Measurements from ENCODE around the gene LRRC8A. TPM values are rescaled to one million over a fixed set of nuclear protein-coding genes. Genes with fewer than 3 reads are reported as not detected.
A peak's percentile ranks its signal among the peaks of the same experiment; 100 is the strongest.

Gene LRRC8A
- total RNA-seq, 2 donors from 2014 or later: 54.6 to 58.7 TPM

DNA sequence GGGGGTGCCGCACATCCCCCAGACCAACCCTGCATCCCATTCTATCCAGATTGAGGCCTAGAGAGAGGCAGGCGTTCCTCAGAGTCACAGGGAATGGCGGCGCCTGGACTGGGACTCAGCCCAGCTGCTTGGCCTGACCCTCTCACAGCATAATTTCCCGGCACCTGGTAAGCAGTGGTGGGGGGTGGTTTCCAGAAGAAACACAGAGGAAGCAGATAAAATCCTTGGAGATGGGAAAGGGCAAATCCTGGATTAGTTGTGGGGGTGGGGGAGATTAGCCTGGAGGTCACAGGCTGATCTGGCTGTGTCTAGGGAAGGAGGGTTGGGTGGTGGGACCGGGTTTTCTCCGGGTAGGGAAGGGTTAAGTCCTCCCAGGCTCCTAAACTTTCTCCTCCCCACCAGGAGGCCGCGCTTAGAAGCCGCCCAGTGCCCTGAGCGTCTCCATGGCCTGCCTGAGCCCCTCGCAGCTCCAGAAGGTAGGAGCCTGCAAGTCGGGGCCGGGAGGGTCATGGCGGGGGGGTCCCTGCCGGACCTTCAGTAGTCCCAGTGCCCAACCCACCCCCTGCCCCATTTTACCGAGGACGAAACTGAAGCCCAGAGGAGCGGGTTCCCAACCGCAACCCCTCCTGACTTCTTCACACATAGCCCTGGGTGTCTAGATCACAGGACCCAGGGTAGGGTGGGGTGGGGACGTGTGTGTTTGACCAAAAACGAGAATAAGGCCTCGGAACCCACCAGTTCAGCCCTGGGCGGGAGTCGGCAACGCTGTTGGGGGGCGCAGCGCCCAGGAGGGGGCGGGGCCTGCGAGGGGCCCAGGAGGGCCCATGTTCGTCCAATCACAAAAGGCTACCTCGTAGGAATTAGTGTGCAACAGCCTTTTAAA, 40.2 kb downstream of the LRRC8A start:
- 12 to 14% methylated on average over 7 to 31 of the region's 32 CpGs for WGBS, 2 experiments (ENCODE audit: insufficient coverage in 1 of 2, insufficient read length in 1 of 2)
- Mint-ChIP-seq H3K27ac (peak overlapping the region; percentile 97), H3K4me1 (peaks cover 10% of the 10 kb centered on the region), H3K27me3 (ENCODE audit: insufficient read depth) (no peaks in the 10 kb centered on the region), H3K9me3 (no peaks in the 10 kb centered on the region), H3K4me3 (peak overlapping the region; percentile 73), H3K36me3 (ENCODE audit: low read depth) (peaks cover 17% of the 10 kb centered on the region)
- TF ChIP-seq, protein P1, sequence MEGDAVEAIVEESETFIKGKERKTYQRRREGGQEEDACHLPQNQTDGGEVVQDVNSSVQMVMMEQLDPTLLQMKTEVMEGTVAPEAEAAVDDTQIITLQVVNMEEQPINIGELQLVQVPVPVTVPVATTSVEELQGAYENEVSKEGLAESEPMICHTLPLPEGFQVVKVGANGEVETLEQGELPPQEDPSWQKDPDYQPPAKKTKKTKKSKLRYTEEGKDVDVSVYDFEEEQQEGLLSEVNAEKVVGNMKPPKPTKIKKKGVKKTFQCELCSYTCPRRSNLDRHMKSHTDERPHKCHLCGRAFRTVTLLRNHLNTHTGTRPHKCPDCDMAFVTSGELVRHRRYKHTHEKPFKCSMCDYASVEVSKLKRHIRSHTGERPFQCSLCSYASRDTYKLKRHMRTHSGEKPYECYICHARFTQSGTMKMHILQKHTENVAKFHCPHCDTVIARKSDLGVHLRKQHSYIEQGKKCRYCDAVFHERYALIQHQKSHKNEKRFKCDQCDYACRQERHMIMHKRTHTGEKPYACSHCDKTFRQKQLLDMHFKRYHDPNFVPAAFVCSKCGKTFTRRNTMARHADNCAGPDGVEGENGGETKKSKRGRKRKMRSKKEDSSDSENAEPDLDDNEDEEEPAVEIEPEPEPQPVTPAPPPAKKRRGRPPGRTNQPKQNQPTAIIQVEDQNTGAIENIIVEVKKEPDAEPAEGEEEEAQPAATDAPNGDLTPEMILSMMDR (conservative IDR thresholded peaks at IDR 0.05): no peak
- no peaks in the 10 kb centered on the region for H3K27me3 ChIP-seq (ENCODE audit: control insufficient read depth, insufficient read depth, low read length, poor library complexity, severe bottlenecking)
- peak overlapping the region; percentile 63 for H3K9ac ChIP-seq (ENCODE audit: extremely low read depth, low read length, poor library complexity, severe bottlenecking)
- H3K36me3 ChIP-seq (ENCODE audit: control insufficient read depth, insufficient read depth, low read length): peaks cover 14% of the 10 kb centered on the region
- H3K4me3 ChIP-seq (ENCODE audit: low read length): peak overlapping the region; percentile 76
- H3K4me1 ChIP-seq (ENCODE audit: control insufficient read depth, insufficient read depth, low read length): no peaks in the 10 kb centered on the region
- peak overlapping the region; percentile 49 for H3K27ac ChIP-seq (ENCODE audit: low read depth, low read length)
- no peaks in the 10 kb centered on the region for H3K9me3 ChIP-seq (ENCODE audit: control insufficient read depth, low read length)
- DNase-seq: peak; percentile 92

DNA sequence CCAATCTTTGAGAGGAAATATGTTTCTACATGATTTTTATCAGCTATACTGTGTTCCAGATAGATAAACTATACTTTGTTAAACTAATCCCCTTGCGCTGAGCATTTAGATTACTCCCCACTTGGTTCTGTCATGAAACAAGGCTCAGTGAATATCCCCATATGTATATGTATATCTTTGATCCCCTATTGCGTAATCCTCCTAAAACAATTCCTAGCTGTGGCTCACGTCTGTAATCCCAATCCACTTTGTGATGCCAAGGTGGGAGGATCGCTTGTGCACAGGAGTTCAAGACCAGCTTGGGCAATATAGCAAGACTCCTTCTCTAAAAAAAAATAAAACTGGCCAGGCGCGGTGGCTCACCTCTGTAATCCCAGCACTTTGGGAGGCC, 41.6 kb downstream of the LRRC8A start:
- no peaks in the 10 kb centered on the region for H3K9me3 Mint-ChIP-seq
- TF ChIP-seq, protein P1 (conservative IDR thresholded peaks at IDR 0.05): no peak
- Histone ChIP-seq H3K9ac (ENCODE audit: extremely low read depth, low read length, poor library complexity, severe bottlenecking) (no peak overlapping the region), H3K9me3 (ENCODE audit: control insufficient read depth, low read length) (no peaks in the 10 kb centered on the region), H3K4me3 (ENCODE audit: low read length) (no peak overlapping the region), H3K36me3 (ENCODE audit: control insufficient read depth, insufficient read depth, low read length) (peaks cover 3% of the 10 kb centered on the region), H3K27ac (ENCODE audit: low read depth, low read length) (no peak overlapping the region), H3K27me3 (ENCODE audit: control insufficient read depth, insufficient read depth, low read length, poor library complexity, severe bottlenecking) (no peaks in the 10 kb centered on the region), H3K4me1 (ENCODE audit: control insufficient read depth, insufficient read depth, low read length) (no peaks in the 10 kb centered on the region)
- WGBS, 2 experiments (ENCODE audit: insufficient coverage in 1 of 2, insufficient read length in 1 of 2): 96 to 99% methylated on average over 5 to 6 of the region's 6 CpGs
- H3K27ac Mint-ChIP-seq: no peak overlapping the region
- peaks cover 14% of the 10 kb centered on the region for H3K4me1 Mint-ChIP-seq
- DNase-seq: no peak
- H3K36me3 Mint-ChIP-seq (ENCODE audit: low read depth): peaks cover 5% of the 10 kb centered on the region
- no peaks in the 10 kb centered on the region for H3K27me3 Mint-ChIP-seq (ENCODE audit: insufficient read depth)
- no peak overlapping the region for H3K4me3 Mint-ChIP-seq

DNA sequence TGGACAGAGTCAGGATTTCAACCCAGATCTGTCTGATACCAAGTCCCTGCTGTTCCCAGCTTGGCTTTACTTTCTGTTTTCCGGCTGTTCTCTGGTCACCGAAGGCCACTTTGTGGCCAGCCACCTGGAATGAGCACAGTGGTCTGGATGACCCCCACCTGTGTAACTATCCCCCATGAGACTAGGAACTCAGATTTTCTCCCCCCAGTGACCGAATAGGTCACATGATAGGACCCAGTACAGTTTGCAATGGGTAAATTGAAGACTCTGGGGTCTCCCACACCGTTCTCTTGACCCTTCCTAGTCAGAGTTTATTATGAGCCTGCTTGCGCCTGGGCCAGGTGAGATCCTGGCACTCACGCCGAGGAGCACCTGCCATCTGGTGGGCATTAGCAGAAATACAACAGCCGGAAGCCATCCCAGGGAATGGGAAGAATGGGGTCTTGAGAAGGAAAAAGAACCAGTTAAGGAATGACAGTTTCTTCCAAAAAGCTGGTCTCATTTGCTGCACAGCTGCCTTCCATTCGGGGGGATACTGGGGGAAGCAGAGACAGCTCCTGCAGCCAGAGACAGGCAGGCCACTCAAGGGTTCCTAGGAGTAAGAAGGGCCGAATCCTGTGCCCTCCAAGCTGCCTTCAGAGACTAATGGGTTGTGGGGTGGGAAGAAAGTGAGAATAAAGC, 45.9 kb downstream of the LRRC8A start:
- H3K36me3 ChIP-seq (ENCODE audit: control insufficient read depth, insufficient read depth, low read length): no peaks in the 10 kb centered on the region
- peak; percentile 93 for DNase-seq
- TF ChIP-seq, protein P1 (conservative IDR thresholded peaks at IDR 0.05): peak; percentile 89
- H3K4me1 ChIP-seq (ENCODE audit: control insufficient read depth, insufficient read depth, low read length): no peaks in the 10 kb centered on the region
- Mint-ChIP-seq H3K27ac (peak overlapping the region; percentile 85), H3K27me3 (ENCODE audit: insufficient read depth) (no peaks in the 10 kb centered on the region), H3K36me3 (ENCODE audit: low read depth) (no peaks in the 10 kb centered on the region), H3K9me3 (no peaks in the 10 kb centered on the region), H3K4me1 (peaks cover 4% of the 10 kb centered on the region), H3K4me3 (no peak overlapping the region)
- H3K27me3 ChIP-seq (ENCODE audit: control insufficient read depth, insufficient read depth, low read length, poor library complexity, severe bottlenecking): no peaks in the 10 kb centered on the region
- H3K9me3 ChIP-seq (ENCODE audit: control insufficient read depth, low read length): no peaks in the 10 kb centered on the region
- no peak overlapping the region for H3K27ac ChIP-seq (ENCODE audit: low read depth, low read length)
- 37 to 42% methylated on average over 9 to 10 of the region's 10 CpGs for WGBS, 2 experiments (ENCODE audit: insufficient coverage in 1 of 2, insufficient read length in 1 of 2)
- no peak overlapping the region for H3K9ac ChIP-seq (ENCODE audit: extremely low read depth, low read length, poor library complexity, severe bottlenecking)
- H3K4me3 ChIP-seq (ENCODE audit: low read length): no peak overlapping the region
